Muscle of leg (tissue), 11 donors: ENCODE data around the gene MAGOH. TPM values are rescaled to one million over a fixed set of nuclear protein-coding genes. Genes with fewer than 3 reads are reported as not detected.

Experiments used
- DNase-seq: peaks from one replicate; pipeline ENCODE4 v3.0.0; 2013
- H3K27ac ChIP-seq: one replicate; pipeline ENCODE4 v1.5.1; 2013; ENCODE audit warnings: mild to moderate bottlenecking, low read length, control low read depth
- H3K27me3 ChIP-seq: one replicate; pipeline ENCODE4 v1.6.1; 2013; ENCODE audit warnings: low read length; ENCODE audit not compliant: control insufficient read depth, insufficient read depth
- H3K36me3 ChIP-seq: one replicate; pipeline ENCODE4 v1.6.1; 2013; ENCODE audit warnings: low read length; ENCODE audit not compliant: control insufficient read depth, insufficient read depth
- H3K4me1 ChIP-seq: one replicate; pipeline ENCODE4 v1.6.1; 2013; ENCODE audit warnings: low read length; ENCODE audit not compliant: control insufficient read depth, insufficient read depth
- H3K4me3 ChIP-seq: one replicate; pipeline ENCODE4 v1.5.1; 2013; ENCODE audit warnings: low read length, control low read depth
- H3K9me3 ChIP-seq: replicated peaks from 2 replicates; pipeline ENCODE4 v1.6.1; 2013; ENCODE audit warnings: low read depth, low read length; ENCODE audit not compliant: control insufficient read depth
- WGBS: methylation state at CpG from one replicate; pipeline ENCODE4 v1.1.5; 2013; ENCODE audit warnings: missing lambda C conversion rate; ENCODE audit not compliant: insufficient coverage; 5-methylcytosine and 5-hydroxymethylcytosine counted together
- polyA plus RNA-seq, 8 donors: library from polyadenylated mRNA; unstranded; fragments of 120-200 nt; gene quantifications; one replicate each; pipeline versions ENCODE4 v1.2.1 to v1.2.3, GENCODE V29; 2013; ENCODE audit warnings: inconsistent platforms in 1 of 8, low replicate concordance in 1 of 8; ENCODE audit not compliant: insufficient read length in 8 of 8, insufficient read depth in 1 of 8
- total RNA-seq: library from RNA; stranded (reverse); fragments of 120-200 nt; gene quantifications from one replicate; pipeline ENCODE4 v1.2.4, GENCODE V29; 2013

Gene MAGOH
- total and polyA plus RNA-seq, 9 donors, result 26.4 to 65.2 (median 50.1) TPM

DNA sequence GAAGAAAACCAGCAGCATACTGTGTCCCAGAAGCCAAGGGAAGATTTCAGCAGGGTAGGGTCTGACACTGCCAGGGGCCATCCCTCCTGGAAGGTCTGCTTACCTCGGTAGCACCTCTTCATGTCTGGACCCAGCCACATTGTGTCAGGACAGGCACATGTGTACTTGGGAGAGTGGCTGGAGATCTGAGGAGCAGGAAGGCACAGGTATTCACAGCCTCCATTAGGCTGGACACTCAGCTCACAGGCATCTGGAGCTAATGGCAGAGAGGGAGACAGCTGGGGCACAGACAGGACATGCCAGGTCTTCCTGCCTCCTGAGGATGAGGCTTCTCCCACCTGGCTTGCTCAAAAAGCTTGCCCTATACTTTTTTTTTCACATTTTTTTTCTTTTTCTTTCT is 19.9 kb upstream of the MAGOH start:
- Histone ChIP-seq H3K27ac (no peak overlapping the region), H3K36me3 (peaks cover 18% of the 10 kb centered on the region), H3K9me3 (no peaks in the 10 kb centered on the region), H3K27me3 (no peaks in the 10 kb centered on the region), H3K4me1 (no peaks in the 10 kb centered on the region), H3K4me3 (no peak overlapping the region)
- DNase-seq, result no peak
- WGBS, result 71% methylated on average over 1 of the region's 1 CpG

DNA sequence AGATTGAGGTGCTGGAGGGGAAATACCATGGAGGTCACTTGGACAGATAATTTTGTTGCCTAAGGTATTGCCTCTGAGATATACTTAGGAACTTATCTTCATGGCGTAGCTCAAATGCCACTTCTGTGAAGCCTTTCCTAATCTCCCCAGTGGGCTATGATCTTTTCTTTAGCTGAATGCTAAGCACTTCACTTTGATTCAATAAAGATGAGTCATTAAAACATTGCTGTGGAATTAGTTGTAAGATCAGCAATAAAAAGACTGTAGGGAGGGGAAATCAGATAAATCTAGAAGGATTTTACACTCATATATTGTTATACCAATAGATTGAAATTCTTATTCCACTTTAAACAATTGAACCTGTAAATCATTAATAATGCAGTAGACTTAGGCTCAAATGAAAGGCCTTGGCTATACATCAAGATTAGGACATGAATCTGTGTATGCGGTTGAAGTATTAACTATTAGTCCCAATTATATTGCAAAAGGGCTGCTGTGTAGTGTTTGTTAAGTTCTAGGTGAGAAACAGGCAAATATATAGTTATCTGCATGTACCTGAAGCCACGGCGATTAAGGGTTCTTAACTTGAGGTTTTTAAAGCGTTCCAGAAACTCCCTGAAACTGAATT is 19.2 kb upstream of the MAGOH start:
- no peaks in the 10 kb centered on the region for H3K27me3 ChIP-seq
- no peaks in the 10 kb centered on the region for H3K4me1 ChIP-seq
- peaks cover 13% of the 10 kb centered on the region for H3K36me3 ChIP-seq
- WGBS, result 95% methylated on average over 4 of the region's 5 CpGs
- DNase-seq, result no peak
- H3K4me3 ChIP-seq, result no peak overlapping the region
- H3K9me3 ChIP-seq, result no peaks in the 10 kb centered on the region
- no peak overlapping the region for H3K27ac ChIP-seq

DNA sequence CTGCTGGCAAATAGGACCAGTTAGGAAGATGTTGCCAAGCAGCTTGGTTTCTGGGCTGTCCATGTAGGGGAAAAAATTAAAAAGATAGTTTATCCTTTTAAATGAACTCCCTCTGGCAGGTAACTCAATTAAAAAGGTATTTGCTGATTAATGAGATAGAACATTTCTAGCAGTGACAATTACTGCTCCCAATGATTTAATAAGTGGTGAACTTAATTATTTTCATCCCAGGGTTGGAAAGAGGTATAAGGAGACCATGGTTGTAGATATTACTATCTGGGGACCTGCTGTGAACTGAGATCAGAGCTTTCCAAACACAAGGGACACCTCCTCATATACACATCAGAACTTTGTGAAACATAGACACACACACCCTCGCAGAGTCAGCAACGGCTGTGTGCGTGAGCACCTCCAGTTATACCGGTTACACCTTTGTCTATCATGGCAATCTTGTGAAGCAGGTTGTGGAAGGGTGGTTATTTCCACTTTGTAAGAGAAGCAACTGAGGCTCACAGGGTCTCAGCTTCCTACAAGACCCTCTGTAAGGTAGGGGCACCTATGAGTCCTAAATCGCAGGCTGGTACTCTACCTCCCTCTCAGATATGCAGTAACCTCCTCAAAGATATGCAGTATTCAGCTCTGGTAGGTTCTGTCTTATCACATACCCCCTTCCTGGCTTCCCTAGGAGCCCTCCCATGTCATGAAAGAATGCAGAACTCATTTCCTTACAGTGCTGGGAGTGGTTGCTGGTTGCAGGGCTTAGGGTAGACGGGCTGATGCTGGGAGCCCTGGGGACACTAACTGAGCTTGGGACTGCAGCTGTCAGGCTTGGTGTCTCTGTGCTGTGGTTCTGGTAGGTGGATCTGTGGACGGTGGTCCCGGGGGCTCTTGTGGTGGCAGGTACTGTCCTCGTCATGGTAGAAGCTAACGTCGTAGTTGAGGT is 18.5 kb upstream of the MAGOH start:
- peaks cover 7% of the 10 kb centered on the region for H3K36me3 ChIP-seq
- no peaks in the 10 kb centered on the region for H3K9me3 ChIP-seq
- no peak overlapping the region for H3K27ac ChIP-seq
- no peaks in the 10 kb centered on the region for H3K27me3 ChIP-seq
- no peak for DNase-seq
- H3K4me1 ChIP-seq, result no peaks in the 10 kb centered on the region
- H3K4me3 ChIP-seq, result no peak overlapping the region
- WGBS, result 86% methylated on average over 4 of the region's 11 CpGs

DNA sequence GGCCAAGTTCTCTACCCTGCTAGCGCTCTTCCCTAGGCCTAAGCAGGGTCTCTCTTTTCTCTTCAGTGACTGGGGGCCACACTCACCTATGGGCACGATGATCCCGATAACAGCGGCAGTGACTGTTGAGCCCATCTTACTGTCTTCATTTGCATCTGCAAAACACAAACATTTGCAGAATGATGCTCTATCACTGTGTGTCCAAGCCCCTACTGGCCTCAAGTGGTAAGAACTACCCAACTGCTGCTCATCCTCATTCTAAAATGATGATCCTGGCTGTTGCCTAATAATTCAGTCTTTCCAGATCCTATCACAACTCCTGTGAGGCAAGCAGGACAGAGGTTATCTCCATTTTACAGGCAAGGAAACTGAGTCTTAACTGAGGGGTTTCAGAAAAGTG is 16.7 kb upstream of the MAGOH start:
- H3K36me3 ChIP-seq, result peaks cover 2% of the 10 kb centered on the region
- no peaks in the 10 kb centered on the region for H3K27me3 ChIP-seq
- WGBS, result 95% methylated on average over 4 of the region's 4 CpGs

DNA sequence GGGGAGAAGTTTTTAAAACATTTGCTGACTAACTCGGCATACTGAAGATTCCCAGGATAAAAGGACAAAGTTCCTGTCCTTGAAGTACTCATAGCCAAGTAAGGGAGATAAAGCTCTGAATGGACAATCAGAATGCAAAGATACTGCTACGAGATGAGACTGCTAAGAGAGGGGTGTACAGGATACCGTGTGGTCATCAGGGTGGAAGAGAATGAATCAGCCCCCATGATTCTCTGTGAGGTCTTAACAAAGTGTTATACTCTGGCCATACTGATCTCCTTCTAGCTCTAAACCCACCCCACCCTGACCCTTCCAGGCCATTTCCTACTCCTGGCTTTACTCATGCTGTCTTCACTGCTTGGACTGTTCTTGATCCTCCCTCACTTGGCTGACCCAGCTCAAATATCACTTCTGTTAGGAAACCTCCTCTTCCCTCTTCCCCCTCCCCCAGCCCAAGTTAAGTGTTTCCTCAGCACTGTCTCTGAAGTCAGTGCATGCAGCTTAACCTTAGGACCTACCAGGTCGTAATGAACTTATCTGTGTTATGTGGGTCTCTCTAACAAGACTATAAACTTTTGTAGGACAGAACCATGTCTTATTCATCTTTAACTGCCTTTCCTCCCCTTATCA is 15.8 kb upstream of the MAGOH start:
- 80% methylated on average over 2 of the region's 4 CpGs for WGBS
- H3K36me3 ChIP-seq, result peaks cover 2% of the 10 kb centered on the region

More for the DNA sequence above, 16.7 kb upstream of the MAGOH start:
- no peaks in the 10 kb centered on the region for H3K9me3 ChIP-seq
- no peak overlapping the region for H3K4me3 ChIP-seq
- H3K27ac ChIP-seq, result no peak overlapping the region
- H3K4me1 ChIP-seq, result no peaks in the 10 kb centered on the region
- no peak for DNase-seq

GRCh38 chr1:53250325-53250724 is 12.0 kb upstream of the MAGOH start:
- H3K27ac ChIP-seq, result no peak overlapping the region
- H3K36me3 ChIP-seq, result no peaks in the 10 kb centered on the region
- DNase-seq, result no peak
- H3K4me3 ChIP-seq, result no peak overlapping the region
- H3K4me1 ChIP-seq, result no peaks in the 10 kb centered on the region
- H3K27me3 ChIP-seq, result no peaks in the 10 kb centered on the region
- no peaks in the 10 kb centered on the region for H3K9me3 ChIP-seq
- 84% methylated on average over 3 of the region's 4 CpGs for whole genome bisulfite sequencing

More for the DNA sequence above, 15.8 kb upstream of the MAGOH start:
- Histone ChIP-seq H3K9me3 (no peaks in the 10 kb centered on the region), H3K4me3 (no peak overlapping the region), H3K4me1 (no peaks in the 10 kb centered on the region), H3K27ac (no peak overlapping the region), H3K27me3 (no peaks in the 10 kb centered on the region)
- DNase-seq, result no peak

DNA sequence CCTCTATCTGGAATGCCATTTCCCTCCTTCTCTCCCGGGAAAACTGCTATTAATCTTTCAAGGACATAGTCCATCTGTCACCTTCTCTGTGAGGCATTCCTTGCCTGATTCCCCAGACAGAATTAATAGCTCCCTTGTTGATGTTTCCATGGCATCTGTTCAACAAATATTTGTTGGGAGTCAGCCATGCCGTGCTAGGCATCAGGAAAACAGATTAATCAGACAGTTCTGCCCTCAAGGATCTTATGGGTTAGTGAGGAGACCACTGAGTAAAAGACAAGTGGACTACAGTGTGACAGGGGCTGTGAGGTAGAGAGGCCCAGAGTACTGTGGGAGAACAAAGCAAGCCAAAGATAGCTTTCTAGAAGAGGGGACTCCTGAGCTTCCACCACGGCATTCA is 11.4 kb upstream of the MAGOH start:
- Histone ChIP-seq H3K4me3 (no peak overlapping the region), H3K9me3 (no peaks in the 10 kb centered on the region), H3K4me1 (no peaks in the 10 kb centered on the region), H3K27ac (no peak overlapping the region), H3K27me3 (no peaks in the 10 kb centered on the region), H3K36me3 (no peaks in the 10 kb centered on the region)
- WGBS, result 78% methylated on average over 2 of the region's 3 CpGs
- DNase-seq, result no peak

DNA sequence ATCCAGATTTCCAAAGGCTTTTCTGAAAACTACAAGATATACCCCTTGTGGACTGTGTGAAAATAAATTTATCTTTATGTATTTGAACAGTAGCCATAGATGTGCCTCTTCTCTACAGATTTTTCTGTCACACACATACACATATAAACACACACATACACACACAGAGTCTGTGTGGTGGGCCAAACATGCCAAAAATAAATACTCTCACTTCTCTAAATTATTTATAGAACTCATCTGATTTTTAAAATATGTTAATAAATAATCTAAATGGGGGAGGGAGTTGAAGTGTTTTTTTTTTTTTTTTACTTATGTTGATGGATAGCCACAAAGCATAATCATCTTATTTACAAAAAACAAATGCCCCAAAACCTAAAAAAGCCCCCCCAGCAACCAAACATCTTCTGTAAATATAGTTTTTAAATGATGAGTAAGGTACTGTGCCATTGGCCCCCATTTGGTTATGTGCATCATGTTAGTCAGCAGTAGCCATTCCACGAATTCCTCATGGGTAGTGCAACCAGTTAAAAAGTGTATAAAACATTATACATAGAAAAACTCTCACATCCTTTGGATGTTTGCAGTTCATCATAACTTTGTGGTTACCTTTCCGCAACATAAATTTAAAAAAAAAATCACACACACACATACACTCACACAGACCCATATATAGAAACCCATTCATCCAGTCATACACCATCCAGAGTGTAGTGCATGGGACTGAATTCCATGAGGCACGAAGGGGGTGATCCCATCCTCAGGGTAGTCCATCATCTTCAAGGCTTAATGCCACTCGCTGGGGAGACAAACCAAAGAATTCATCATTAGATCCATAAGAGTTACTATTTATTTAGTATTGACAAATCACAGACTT is 8.2 kb upstream of the MAGOH start:
- no CpG with 5 or more reads among the region's 4 CpGs for WGBS
- no peak for DNase-seq
- no peaks in the 10 kb centered on the region for H3K36me3 ChIP-seq

GRCh38 chr1:53244141-53244540 is 5.8 kb upstream of the MAGOH start:
- 57% methylated on average over 1 of the region's 4 CpGs for WGBS
- Histone ChIP-seq H3K27me3 (no peaks in the 10 kb centered on the region), H3K9me3 (no peaks in the 10 kb centered on the region), H3K4me3 (no peak overlapping the region), H3K36me3 (no peaks in the 10 kb centered on the region), H3K4me1 (peaks cover under 1% of the 10 kb centered on the region), H3K27ac (peak overlapping the region; percentile 32)
- DNase-seq, result no peak

More for the DNA sequence above, 8.2 kb upstream of the MAGOH start:
- Histone ChIP-seq H3K4me3 (no peak overlapping the region), H3K4me1 (no peaks in the 10 kb centered on the region), H3K9me3 (no peaks in the 10 kb centered on the region), H3K27ac (no peak overlapping the region), H3K27me3 (no peaks in the 10 kb centered on the region)
